HG03097 (cell line): ENCODE data around the gene CD4.
A peak's percentile ranks its signal among the peaks of the same experiment; 100 is the strongest.
"Not testable (repeated sequence)": the region's sequence is repeated elsewhere in the genome, so short reads cannot be mapped to it uniquely, and the experiment has no call there.

Source experiments
- ATAC-seq: cut with Tn5 transposase; IDR thresholded peaks from one replicate; pipeline ENCODE4 v1.9.1; 2021; ENCODE audit not compliant: unreplicated experiment, low FRiP score

Gene CD4

DNA sequence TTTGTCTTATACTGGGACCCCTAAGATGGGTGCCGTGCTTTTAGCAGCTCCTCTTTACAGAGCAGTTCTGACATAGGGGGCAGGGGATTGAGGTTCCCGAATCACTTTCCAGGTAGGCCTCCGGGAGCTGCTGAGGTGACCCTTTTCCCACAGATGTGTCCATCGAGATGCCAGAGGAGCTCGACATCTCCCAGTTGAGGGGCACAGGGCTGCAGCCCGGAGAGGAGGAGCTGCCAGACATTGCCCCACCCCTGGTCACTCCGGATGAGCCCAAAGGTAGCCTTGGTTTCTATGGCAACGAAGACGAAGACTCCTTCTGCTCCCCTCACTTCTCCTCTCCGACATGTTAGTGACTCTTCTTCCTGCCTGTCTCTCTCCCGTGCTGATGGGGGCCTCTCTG, 73.7 kb downstream of the CD4 start:
- no peak for ATAC-seq

DNA sequence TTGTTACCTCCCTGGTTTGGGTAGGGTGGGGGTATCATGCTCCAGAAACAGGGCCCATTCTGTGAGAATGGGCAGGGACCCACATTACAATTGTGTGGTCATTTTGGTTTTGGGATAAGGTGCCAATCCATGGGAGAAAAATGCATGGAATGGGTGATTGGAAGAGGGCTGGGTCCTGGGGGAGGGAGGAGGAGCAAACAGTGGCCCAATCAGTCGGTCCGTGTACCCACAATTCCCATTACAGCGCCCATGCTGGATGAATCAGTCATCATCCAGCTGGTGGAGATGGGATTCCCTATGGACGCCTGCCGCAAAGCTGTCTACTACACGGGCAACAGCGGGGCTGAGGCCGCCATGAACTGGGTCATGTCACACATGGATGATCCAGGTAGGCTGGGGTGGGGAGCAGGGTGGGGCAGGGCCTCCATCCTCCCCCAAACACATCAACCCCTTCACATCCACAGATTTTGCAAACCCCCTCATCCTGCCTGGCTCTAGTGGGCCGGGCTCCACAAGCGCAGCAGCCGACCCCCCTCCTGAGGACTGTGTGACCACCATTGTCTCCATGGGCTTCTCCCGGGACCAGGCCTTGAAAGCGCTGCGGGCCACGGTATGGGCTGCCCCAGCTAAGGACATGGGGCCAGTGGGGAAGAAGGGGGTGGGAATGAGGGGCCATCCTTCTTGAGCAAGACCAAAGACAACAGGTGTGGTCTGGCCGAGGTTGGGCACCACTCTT, 74.4 kb downstream of the CD4 start:
- no peak for ATAC-seq

DNA sequence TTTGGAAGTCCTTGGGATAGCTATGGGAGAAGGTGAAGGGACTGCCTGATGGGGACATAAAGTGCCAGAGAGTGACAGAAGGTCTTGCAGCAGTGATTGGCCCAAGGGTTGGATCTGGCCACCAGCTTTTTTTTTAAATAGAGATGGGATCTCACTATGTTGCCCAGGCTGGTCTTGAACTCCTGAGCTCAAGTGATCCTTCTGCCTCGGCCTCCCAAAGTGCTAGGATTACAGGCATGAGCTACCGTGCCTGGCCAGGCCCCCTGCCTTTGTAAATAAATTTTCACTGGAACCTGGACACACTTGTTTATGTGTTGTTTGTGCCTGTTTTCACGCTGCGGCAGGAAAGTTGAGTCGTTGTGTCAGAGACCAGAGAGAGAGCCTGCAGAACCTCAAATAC, 76.0 kb downstream of the CD4 start:
- not testable (repeated sequence) for ATAC-seq

DNA sequence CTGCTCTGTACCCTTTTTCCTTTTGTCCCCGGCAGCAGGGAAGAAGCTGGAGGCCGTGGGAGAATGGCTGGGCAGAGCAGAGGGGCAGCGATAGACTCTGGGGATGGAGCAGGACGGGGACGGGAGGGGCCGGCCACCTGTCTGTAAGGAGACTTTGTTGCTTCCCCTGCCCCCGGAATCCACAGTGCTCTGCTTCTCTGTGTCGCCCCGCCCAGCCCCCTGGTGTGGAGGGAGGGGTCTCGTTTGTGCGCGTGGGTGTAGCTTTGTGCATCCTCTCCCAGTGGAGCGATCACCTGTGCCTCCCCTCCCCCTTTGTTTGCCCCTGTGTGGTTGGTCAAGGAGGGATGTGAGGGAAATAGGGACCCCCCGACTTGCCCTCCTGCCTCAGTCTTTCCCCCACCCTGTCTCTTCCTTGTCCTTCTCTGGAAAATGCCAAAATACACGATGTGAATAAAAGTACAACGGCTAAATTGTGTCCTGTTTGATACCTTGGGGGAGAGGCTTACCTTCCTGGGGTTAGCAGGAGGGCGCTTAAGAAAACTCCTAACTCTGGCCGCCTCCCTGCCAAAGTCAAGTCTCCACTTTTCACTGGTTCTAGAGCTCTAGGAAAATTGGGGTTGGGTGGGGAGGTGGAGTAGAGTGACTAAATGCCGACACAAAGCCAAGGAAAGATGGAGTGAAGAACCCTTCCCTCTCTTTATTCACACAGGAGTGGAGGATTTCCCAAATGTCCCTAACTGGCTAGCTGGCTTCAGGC, 77.0 kb downstream of the CD4 start:
- no peak for ATAC-seq

DNA sequence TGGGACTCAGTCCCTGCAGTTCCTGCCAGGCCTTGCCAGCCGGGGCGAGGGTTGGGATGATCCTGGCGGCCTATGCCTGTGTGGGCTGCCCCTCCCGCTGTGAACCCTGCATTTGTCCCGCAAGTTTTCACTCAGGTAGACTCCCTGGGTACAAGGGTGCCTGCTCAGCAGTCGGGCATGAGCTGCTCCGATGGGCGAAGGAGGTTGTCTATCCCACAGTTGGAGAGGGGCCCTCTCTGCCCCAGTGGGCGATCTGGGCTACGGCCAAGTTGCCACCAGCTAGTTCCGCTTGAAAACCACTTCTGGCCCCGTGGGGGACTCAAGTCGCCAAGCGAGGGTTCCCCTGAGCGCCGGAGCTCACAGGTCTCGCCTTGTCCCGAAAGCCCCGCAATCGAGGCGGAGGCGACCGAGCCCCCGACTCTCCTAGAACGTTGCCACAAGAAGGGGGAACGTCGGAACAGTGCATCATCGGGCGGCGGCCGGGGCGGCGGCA, 77.6 kb downstream of the CD4 start:
- peak; percentile 1 for ATAC-seq

- ATAC-seq = peak; percentile 54
Observed at GRCh38 chr12:6867413-6868210, 78.3 kb downstream of the CD4 start, which contains the start of gene TPI1. TSS of gene TPI1 (plus strand) at chr12:6867531. CDS start at chr12:6867567, 36 bp downstream.

GRCh38 chr12:6868211-6869048, 79.1 kb downstream of the CD4 start:
- no peak for ATAC-seq

GRCh38 chr12:6869049-6870021, 80.0 kb downstream of the CD4 start:
- no peak for ATAC-seq

DNA sequence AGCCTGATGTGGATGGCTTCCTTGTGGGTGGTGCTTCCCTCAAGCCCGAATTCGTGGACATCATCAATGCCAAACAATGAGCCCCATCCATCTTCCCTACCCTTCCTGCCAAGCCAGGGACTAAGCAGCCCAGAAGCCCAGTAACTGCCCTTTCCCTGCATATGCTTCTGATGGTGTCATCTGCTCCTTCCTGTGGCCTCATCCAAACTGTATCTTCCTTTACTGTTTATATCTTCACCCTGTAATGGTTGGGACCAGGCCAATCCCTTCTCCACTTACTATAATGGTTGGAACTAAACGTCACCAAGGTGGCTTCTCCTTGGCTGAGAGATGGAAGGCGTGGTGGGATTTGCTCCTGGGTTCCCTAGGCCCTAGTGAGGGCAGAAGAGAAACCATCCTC, 81.0 kb downstream of the CD4 start:
- ATAC-seq = not testable (repeated sequence)
